Peyer's patch (tissue), 4 donors: Measurements from ENCODE around the gene KBTBD12.

Source experiments
- POLR2A ChIP-seq, 2 donors: fragments of 450-650 bp; IDR thresholded peaks; one replicate each; pipeline ENCODE4 v1.5.1; 2017; ENCODE audit warnings: antibody characterized with exemption in 2 of 2, mild to moderate bottlenecking in 2 of 2, moderate library complexity in 2 of 2
- TF ChIP-seq, protein P1 (sequence below), 6 experiments: fragments of 450-650 bp in 4 of 6; fragments of 200-600 bp in 2 of 6; sonication (generic) in 1 of 6; IDR thresholded peaks; one replicate each; pipeline ENCODE4 v1.5.1; 2017 to 2019; ENCODE audit warnings: antibody characterized with exemption in 6 of 6, mild to moderate bottlenecking in 3 of 6, moderate library complexity in 1 of 6

GRCh38 chr3:127979473-127979872 is 64.4 kb downstream of the KBTBD12 start:
- TF ChIP-seq, protein P1, sequence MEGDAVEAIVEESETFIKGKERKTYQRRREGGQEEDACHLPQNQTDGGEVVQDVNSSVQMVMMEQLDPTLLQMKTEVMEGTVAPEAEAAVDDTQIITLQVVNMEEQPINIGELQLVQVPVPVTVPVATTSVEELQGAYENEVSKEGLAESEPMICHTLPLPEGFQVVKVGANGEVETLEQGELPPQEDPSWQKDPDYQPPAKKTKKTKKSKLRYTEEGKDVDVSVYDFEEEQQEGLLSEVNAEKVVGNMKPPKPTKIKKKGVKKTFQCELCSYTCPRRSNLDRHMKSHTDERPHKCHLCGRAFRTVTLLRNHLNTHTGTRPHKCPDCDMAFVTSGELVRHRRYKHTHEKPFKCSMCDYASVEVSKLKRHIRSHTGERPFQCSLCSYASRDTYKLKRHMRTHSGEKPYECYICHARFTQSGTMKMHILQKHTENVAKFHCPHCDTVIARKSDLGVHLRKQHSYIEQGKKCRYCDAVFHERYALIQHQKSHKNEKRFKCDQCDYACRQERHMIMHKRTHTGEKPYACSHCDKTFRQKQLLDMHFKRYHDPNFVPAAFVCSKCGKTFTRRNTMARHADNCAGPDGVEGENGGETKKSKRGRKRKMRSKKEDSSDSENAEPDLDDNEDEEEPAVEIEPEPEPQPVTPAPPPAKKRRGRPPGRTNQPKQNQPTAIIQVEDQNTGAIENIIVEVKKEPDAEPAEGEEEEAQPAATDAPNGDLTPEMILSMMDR (IDR thresholded peaks at IDR 0.05), result no peak
- no peak for TF ChIP-seq POLR2A (IDR thresholded peaks at IDR 0.05)
